ENCODE measurements around the gene IL18.

IL18 gene

DNA sequence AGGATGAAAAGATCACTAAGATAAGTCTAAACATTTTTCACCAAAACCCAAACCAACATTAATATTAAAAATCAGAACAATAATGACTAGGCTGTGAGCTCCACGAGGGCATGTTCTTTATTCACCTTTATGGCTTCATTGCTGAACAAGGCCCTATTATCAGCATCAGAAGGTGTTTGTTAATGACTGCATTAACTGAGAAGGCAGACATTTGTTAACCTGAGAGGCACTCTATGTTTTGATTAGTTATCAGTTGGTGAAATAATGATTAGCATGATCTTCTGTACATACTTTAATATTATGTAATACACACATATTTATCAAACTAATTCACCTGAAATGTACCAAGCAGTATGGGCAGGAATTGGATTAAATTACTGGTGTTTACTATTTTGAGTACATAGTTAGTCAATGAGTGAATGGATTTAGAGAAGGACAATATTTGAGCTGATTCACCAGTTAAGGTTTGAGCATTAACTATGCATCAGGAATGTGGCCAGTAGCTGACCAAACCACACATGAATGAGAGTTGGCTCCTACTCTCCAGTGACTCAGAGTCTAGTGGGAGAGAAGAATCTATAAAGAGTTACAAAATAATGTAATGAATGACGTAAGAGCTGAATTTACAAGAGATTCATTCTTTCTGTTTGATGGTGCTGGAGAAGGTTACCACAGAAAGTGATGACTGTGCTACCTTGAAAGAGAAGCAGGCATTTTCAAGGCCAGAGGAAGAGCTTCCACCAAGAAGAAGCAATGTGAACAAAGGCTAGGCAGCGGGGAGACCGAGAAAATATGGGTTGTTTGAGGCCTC is 6.7 kb downstream of the IL18 start:
- 91 to 100% methylated on average over 1 of the region's 4 CpGs for WGBS, 2 experiments (ENCODE audit: insufficient coverage in 2 of 2)
- Histone ChIP-seq H3K4me1 (ENCODE audit: control insufficient read depth, insufficient read depth, low read length, poor library complexity, severe bottlenecking) (peaks cover 6% of the 10 kb centered on the region), H3K27ac (ENCODE audit: low read depth, low read length, severe bottlenecking) (peak overlapping the region; percentile 55), H3K9me3 (ENCODE audit: control insufficient read depth, low read length) (no peaks in the 10 kb centered on the region), H3K36me3 (ENCODE audit: control insufficient read depth, insufficient read depth, low read length) (no peaks in the 10 kb centered on the region), H3K4me3 (ENCODE audit: extremely low read depth, insufficient read depth, low read length, poor library complexity, severe bottlenecking) (no peak overlapping the region)

- H3K36me3 ChIP-seq (ENCODE audit: control insufficient read depth, insufficient read depth, low read length) = no peaks in the 10 kb centered on the region
- H3K9me3 ChIP-seq (ENCODE audit: control insufficient read depth, low read length) = no peaks in the 10 kb centered on the region
- no CpG with 5 or more reads among the region's 5 CpGs for WGBS, 2 experiments (ENCODE audit: insufficient coverage in 2 of 2)
- peaks cover 6% of the 10 kb centered on the region for H3K4me1 ChIP-seq (ENCODE audit: control insufficient read depth, insufficient read depth, low read length, poor library complexity, severe bottlenecking)
- H3K27ac ChIP-seq (ENCODE audit: low read depth, low read length, severe bottlenecking) = no peak overlapping the region
- no peak overlapping the region for H3K4me3 ChIP-seq (ENCODE audit: extremely low read depth, insufficient read depth, low read length, poor library complexity, severe bottlenecking)
Observed at GRCh38 chr11:112156153-112156955, 7.5 kb downstream of the IL18 start.

GRCh38 chr11:112150517-112150916 is 13.4 kb downstream of the IL18 start:
- no peak overlapping the region for H3K4me3 ChIP-seq (ENCODE audit: extremely low read depth, insufficient read depth, low read length, poor library complexity, severe bottlenecking)
- 92 to 93% methylated on average over 4 to 5 of the region's 5 CpGs for WGBS, 2 experiments (ENCODE audit: insufficient coverage in 2 of 2)
- H3K27ac ChIP-seq (ENCODE audit: low read depth, low read length, severe bottlenecking) = no peak overlapping the region

GRCh38 chr11:112143597-112143996 is 20.3 kb downstream of the IL18 start:
- Histone ChIP-seq H3K9me3 (ENCODE audit: control insufficient read depth, low read length) (peaks cover 6% of the 10 kb centered on the region), H3K4me3 (ENCODE audit: extremely low read depth, insufficient read depth, low read length, poor library complexity, severe bottlenecking) (no peak overlapping the region), H3K4me1 (ENCODE audit: control insufficient read depth, insufficient read depth, low read length, poor library complexity, severe bottlenecking) (no peaks in the 10 kb centered on the region), H3K36me3 (ENCODE audit: control insufficient read depth, insufficient read depth, low read length) (no peaks in the 10 kb centered on the region), H3K27ac (ENCODE audit: low read depth, low read length, severe bottlenecking) (no peak overlapping the region)
- 87 to 89% methylated on average over 2 of the region's 3 CpGs for WGBS, 2 experiments (ENCODE audit: insufficient coverage in 2 of 2)

More at GRCh38 chr11:112150517-112150916, 13.4 kb downstream of the IL18 start:
- H3K4me1 ChIP-seq (ENCODE audit: control insufficient read depth, insufficient read depth, low read length, poor library complexity, severe bottlenecking) = no peaks in the 10 kb centered on the region
- H3K9me3 ChIP-seq (ENCODE audit: control insufficient read depth, low read length) = no peaks in the 10 kb centered on the region
- no peaks in the 10 kb centered on the region for H3K36me3 ChIP-seq (ENCODE audit: control insufficient read depth, insufficient read depth, low read length)

DNA sequence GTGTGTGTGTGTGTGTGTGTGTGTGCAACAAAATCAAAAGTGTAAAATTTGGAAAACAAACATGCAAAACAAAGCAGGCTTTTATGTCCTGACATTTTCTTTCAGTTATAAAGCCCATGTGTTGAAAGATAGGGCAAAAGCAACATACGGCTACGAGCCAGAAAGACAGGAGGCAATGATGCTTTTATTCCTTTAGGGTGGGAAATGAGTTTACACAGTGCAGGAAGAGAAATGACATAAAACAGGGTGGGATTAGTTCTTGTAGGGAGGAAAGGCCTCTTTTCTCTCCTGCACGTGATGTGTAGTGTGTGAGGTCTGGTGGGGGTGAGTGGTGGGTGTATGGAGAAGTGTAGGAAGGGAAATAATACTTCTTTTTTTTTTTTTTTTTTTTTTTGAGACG is 29.4 kb downstream of the IL18 start:
- no peak overlapping the region for H3K27ac ChIP-seq (ENCODE audit: low read depth, low read length, severe bottlenecking)
- H3K9me3 ChIP-seq (ENCODE audit: control insufficient read depth, low read length) = no peaks in the 10 kb centered on the region
- H3K4me1 ChIP-seq (ENCODE audit: control insufficient read depth, insufficient read depth, low read length, poor library complexity, severe bottlenecking) = no peaks in the 10 kb centered on the region
- WGBS, 2 experiments (ENCODE audit: insufficient coverage in 2 of 2) = 88 to 93% methylated on average over 2 of the region's 4 CpGs
- no peaks in the 10 kb centered on the region for H3K36me3 ChIP-seq (ENCODE audit: control insufficient read depth, insufficient read depth, low read length)
- no peak overlapping the region for H3K4me3 ChIP-seq (ENCODE audit: extremely low read depth, insufficient read depth, low read length, poor library complexity, severe bottlenecking)

DNA sequence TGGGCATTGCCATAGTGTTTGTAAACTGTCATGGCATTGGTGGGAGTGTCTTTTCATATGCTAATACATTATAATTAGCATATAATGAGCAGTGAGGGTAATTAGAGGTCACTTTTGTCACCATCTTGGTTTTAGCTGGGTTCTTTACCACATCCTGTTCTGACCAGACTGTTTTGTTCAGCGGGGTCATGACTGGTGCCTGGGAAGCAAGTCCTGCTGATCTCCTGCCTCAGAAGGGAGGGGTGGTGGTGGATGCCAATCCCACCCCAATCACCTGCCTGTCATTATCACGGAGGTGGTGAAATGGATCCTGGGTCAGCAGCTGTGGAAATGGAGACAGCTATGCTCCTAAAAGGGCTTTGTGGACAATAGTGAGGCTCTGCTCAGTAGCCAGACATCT is 31.2 kb downstream of the IL18 start:
- WGBS, 2 experiments (ENCODE audit: insufficient coverage in 2 of 2) = 80 to 100% methylated on average over 1 to 2 of the region's 2 CpGs
- no peak overlapping the region for H3K4me3 ChIP-seq (ENCODE audit: extremely low read depth, insufficient read depth, low read length, poor library complexity, severe bottlenecking)

GRCh38 chr11:112129656-112130055 is 34.2 kb downstream of the IL18 start:
- Histone ChIP-seq H3K4me3 (ENCODE audit: extremely low read depth, insufficient read depth, low read length, poor library complexity, severe bottlenecking) (no peak overlapping the region), H3K4me1 (ENCODE audit: control insufficient read depth, insufficient read depth, low read length, poor library complexity, severe bottlenecking) (no peaks in the 10 kb centered on the region), H3K36me3 (ENCODE audit: control insufficient read depth, insufficient read depth, low read length) (no peaks in the 10 kb centered on the region), H3K27ac (ENCODE audit: low read depth, low read length, severe bottlenecking) (no peak overlapping the region), H3K9me3 (ENCODE audit: control insufficient read depth, low read length) (no peaks in the 10 kb centered on the region)
- WGBS, 2 experiments (ENCODE audit: insufficient coverage in 2 of 2) = 88 to 94% methylated on average over 3 to 5 of the region's 5 CpGs

More for the DNA sequence above, 31.2 kb downstream of the IL18 start:
- Histone ChIP-seq H3K9me3 (ENCODE audit: control insufficient read depth, low read length) (no peaks in the 10 kb centered on the region), H3K27ac (ENCODE audit: low read depth, low read length, severe bottlenecking) (no peak overlapping the region), H3K4me1 (ENCODE audit: control insufficient read depth, insufficient read depth, low read length, poor library complexity, severe bottlenecking) (no peaks in the 10 kb centered on the region), H3K36me3 (ENCODE audit: control insufficient read depth, insufficient read depth, low read length) (no peaks in the 10 kb centered on the region)

DNA sequence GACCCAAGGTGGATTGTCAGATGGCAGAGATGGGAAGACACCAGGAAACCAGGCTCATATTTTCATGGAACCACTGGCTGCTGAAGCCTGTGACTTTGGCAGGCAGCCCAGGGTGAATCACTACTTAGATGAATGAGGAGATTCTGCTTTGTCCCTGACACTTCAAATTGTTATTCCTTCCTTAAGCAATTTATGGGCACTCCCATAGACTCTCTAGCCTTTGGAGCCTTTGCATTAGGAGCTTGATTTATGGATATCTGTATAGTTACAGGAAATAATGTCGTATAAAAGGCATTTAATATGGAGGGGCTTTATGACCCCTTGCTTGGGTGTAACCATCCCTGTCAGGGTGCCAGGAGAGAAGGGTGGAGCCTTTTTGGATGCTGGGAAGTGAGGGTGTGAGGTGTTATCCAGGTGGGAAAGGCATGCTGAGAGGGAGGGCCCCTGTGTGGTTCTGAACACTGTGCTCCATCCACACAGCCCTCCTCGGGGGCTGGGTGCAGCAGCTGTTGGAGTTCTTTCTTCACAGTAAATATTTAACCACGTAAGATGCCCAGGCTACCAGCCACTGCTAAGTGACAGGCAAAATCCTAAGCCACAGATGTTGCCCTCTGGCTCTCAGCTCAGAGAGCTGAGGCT is 35.3 kb downstream of the IL18 start:
- WGBS, 2 experiments (ENCODE audit: insufficient coverage in 2 of 2) = 57 to 90% methylated on average over 1 to 3 of the region's 3 CpGs
- Histone ChIP-seq H3K4me1 (ENCODE audit: control insufficient read depth, insufficient read depth, low read length, poor library complexity, severe bottlenecking) (no peaks in the 10 kb centered on the region), H3K36me3 (ENCODE audit: control insufficient read depth, insufficient read depth, low read length) (no peaks in the 10 kb centered on the region), H3K4me3 (ENCODE audit: extremely low read depth, insufficient read depth, low read length, poor library complexity, severe bottlenecking) (no peak overlapping the region), H3K27ac (ENCODE audit: low read depth, low read length, severe bottlenecking) (no peak overlapping the region), H3K9me3 (ENCODE audit: control insufficient read depth, low read length) (no peaks in the 10 kb centered on the region)

GRCh38 chr11:112127056-112127455 is 36.8 kb downstream of the IL18 start:
- 90 to 92% methylated on average over 1 to 2 of the region's 2 CpGs for WGBS, 2 experiments (ENCODE audit: insufficient coverage in 2 of 2)

GRCh38 chr11:112123129-112123528 is 40.8 kb downstream of the IL18 start:
- H3K9me3 ChIP-seq (ENCODE audit: control insufficient read depth, low read length) = no peaks in the 10 kb centered on the region
- no peaks in the 10 kb centered on the region for H3K36me3 ChIP-seq (ENCODE audit: control insufficient read depth, insufficient read depth, low read length)
- no peaks in the 10 kb centered on the region for H3K4me1 ChIP-seq (ENCODE audit: control insufficient read depth, insufficient read depth, low read length, poor library complexity, severe bottlenecking)
- H3K27ac ChIP-seq (ENCODE audit: low read depth, low read length, severe bottlenecking) = no peak overlapping the region
- H3K4me3 ChIP-seq (ENCODE audit: extremely low read depth, insufficient read depth, low read length, poor library complexity, severe bottlenecking) = no peak overlapping the region
- 97 to 100% methylated on average over 2 to 4 of the region's 4 CpGs for WGBS, 2 experiments (ENCODE audit: insufficient coverage in 2 of 2)

More at GRCh38 chr11:112127056-112127455, 36.8 kb downstream of the IL18 start:
- Histone ChIP-seq H3K36me3 (ENCODE audit: control insufficient read depth, insufficient read depth, low read length) (no peaks in the 10 kb centered on the region), H3K27ac (ENCODE audit: low read depth, low read length, severe bottlenecking) (no peak overlapping the region), H3K9me3 (ENCODE audit: control insufficient read depth, low read length) (no peaks in the 10 kb centered on the region), H3K4me3 (ENCODE audit: extremely low read depth, insufficient read depth, low read length, poor library complexity, severe bottlenecking) (no peak overlapping the region), H3K4me1 (ENCODE audit: control insufficient read depth, insufficient read depth, low read length, poor library complexity, severe bottlenecking) (no peaks in the 10 kb centered on the region)

Data from mesodermal cell (in vitro differentiated cells).